Heart left ventricle (tissue), 16 donors: ENCODE data around the gene MYO1H. TPM values are rescaled to one million over a fixed set of nuclear protein-coding genes. Genes with fewer than 3 reads are reported as not detected.
A peak's percentile ranks its signal among the peaks of the same experiment; 100 is the strongest.

Source experiments
- ATAC-seq, 4 donors: fragments of 200-7000 bp; cut with Tn5 transposase; one replicate each; pipeline ENCODE4 v1.9.1; 2020 to 2022; ENCODE audit warnings: moderate library complexity in 4 of 4, mild to moderate bottlenecking in 3 of 4, moderate number of reproducible peaks in 1 of 4
- DNase-seq, 5 donors: peaks; one replicate each; pipeline ENCODE4 v3.0.0-alpha.2; 2020
- H3K27ac ChIP-seq, 12 donors: fragments of 200-600 bp; sonication (generic) in 4 of 12; one replicate each; pipeline versions ENCODE4 v1.5.0 to v1.8.0; 2016 to 2022; ENCODE audit warnings: mild to moderate bottlenecking in 2 of 12
- H3K27me3 ChIP-seq, 9 donors: fragments of 200-600 bp; sonication (generic) in 2 of 9; one replicate each; pipeline versions ENCODE4 v1.5.1 to v1.8.0; 2016 to 2022; ENCODE audit warnings: mild to moderate bottlenecking in 3 of 9
- H3K36me3 ChIP-seq, 9 donors: fragments of 200-600 bp; sonication (generic) in 2 of 9; one replicate each; pipeline versions ENCODE4 v1.5.0 to v1.8.0; 2018 to 2022; ENCODE audit warnings: mild to moderate bottlenecking in 2 of 9
- H3K4me1 ChIP-seq, 12 donors: fragments of 200-600 bp; sonication (generic) in 4 of 12; one replicate each; pipeline versions ENCODE4 v1.5.0 to v1.8.0; 2016 to 2022; ENCODE audit warnings: mild to moderate bottlenecking in 3 of 12
- H3K4me3 ChIP-seq, 12 donors: fragments of 200-600 bp; sonication (generic) in 4 of 12; one replicate each; pipeline versions ENCODE4 v1.5.0 to v1.8.0; 2017 to 2022; ENCODE audit warnings: mild to moderate bottlenecking in 9 of 12, moderate library complexity in 4 of 12
- H3K9me3 ChIP-seq, 12 donors: fragments of 200-600 bp; sonication (generic) in 4 of 12; one replicate each; pipeline versions ENCODE4 v1.5.0 to v1.8.0; 2016 to 2022; ENCODE audit warnings: mild to moderate bottlenecking in 1 of 12
- POLR2A ChIP-seq, 2 donors: fragments of 450-650 bp; IDR thresholded peaks; one replicate each; pipeline ENCODE4 v1.6.1; 2017; ENCODE audit warnings: antibody characterized with exemption in 2 of 2, mild to moderate bottlenecking in 2 of 2, moderate library complexity in 2 of 2
- WGBS, 4 donors: extraction: QIAGEN DNeasy Blood & Tissue Kit in 2 of 4; methylation state at CpG; one replicate each; pipeline versions ENCODE4 v1.1.5 to v1.1.7; 2013 to 2018; 5-methylcytosine and 5-hydroxymethylcytosine counted together
- intact Hi-C, 10 donors: fragments of 100-400 bp; cut with DNase I; formaldehyde crosslinking; loops; one replicate each; pipeline versions ENCODE4 v1.11.1 to v1.14.2; 2022
- polyA plus RNA-seq, 2 donors: library from polyadenylated mRNA; stranded (reverse); fragments of 200-250 nt; gene quantifications; one replicate each; pipeline ENCODE4 v1.2.3, GENCODE V29; 2013
- total RNA-seq, 9 donors: library from RNA; depleted of rRNA in 2 of 9; stranded (reverse); fragments of >200 nt in 2 of 9; fragmentation: NEBNext Ultra II Directional in 3 of 9; extraction: Animal tissue kit (Norgen Biotek cat#: 25700) in 3 of 9; gene quantifications; one replicate each; pipeline versions ENCODE4 v1.1.0 to v1.2.4, GENCODE V29; 2016 to 2023
- TF ChIP-seq, protein P1 (sequence below), 12 donors: fragments of 200-600 bp; sonication (generic) in 4 of 12; IDR thresholded peaks; one replicate each; pipeline versions ENCODE4 v1.5.0 to v1.8.0; 2018 to 2022; ENCODE audit warnings: antibody characterized with exemption in 12 of 12, mild to moderate bottlenecking in 5 of 12
- donor health status: ischemic (EF 13 %, LVEDD 7.1; RV severe dilation, severe dysfunction).
- donor health status: healthy with polysubstance abuse.
- donor health status: DM: no; HTN: yes; CAD: no.
- donor health status: DM: no; HTN: no; CAD: no.
- donor health status: ischemic (EF 25% LVEDD 6.9; RV normal size, moderate dysfunction).
- donor health status: ischemic (EF 25% LVEDD 5.7; RV mildly dilated, moderate dysfunction).
- donor health status: healthy.
- donor health status: DM: yes; HTN: yes; CAD: no.
- donor health status: ischemic (EF 35%, LVEDD 5.7; RV mildly dilated, moderate dysfunction).
- donor health status: nonischemic (EF 11% LVEDD 7.7; RV severe dilation, severe dysfunction).
- donor health status: DM: yes; HTN: yes; CAD: no.
- donor health status: PGD.
- donor health status: ischemic (EF 29% LVEDD 5.4; RV normal size, mild dysfunction).
- donor health status: nonischemic (EF 23%, LVEDD 6.1; RV moderate dilation, normal function).

The MYO1H gene
- total and polyA plus RNA-seq, 11 donors: 0.04 to 1.00 (median 0.22) TPM; not detected in 3

DNA sequence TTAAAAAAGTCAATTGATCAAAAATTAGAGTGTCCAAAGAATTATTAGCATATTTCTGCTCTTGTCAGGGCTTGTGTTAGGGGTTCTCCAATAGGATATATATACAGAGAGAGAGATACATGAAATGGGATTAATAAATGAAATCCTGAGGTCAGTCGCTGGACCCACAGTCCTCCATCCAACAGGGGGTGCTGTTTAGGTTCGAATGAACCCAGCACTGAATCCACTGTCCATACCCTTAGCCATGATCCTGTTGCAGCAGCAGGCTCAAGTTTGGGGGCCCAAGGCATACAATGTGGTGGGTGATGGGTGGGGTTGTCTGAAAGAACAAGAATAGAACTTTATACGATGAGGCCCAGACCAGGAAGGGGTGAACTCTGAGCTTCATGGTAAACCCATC, 780 bp upstream of the MYO1H start:
- 76 to 87% (median 84%) methylated on average over 3 of the region's 3 CpGs for WGBS, 4 donors
- intact Hi-C loops: no loop called here
- Histone ChIP-seq H3K36me3 (no peaks in the 10 kb centered on the region), H3K27ac (no peak overlapping the region), H3K9me3 (no peaks in the 10 kb centered on the region), H3K27me3 (peaks cover 0 to 4% (median 0%) of the 10 kb centered on the region in 9 donors), H3K4me1 (no peaks in the 10 kb centered on the region), H3K4me3 (no peak overlapping the region)
- DNase-seq (no peak), ATAC-seq (no peak)
- TF ChIP-seq, protein P1, sequence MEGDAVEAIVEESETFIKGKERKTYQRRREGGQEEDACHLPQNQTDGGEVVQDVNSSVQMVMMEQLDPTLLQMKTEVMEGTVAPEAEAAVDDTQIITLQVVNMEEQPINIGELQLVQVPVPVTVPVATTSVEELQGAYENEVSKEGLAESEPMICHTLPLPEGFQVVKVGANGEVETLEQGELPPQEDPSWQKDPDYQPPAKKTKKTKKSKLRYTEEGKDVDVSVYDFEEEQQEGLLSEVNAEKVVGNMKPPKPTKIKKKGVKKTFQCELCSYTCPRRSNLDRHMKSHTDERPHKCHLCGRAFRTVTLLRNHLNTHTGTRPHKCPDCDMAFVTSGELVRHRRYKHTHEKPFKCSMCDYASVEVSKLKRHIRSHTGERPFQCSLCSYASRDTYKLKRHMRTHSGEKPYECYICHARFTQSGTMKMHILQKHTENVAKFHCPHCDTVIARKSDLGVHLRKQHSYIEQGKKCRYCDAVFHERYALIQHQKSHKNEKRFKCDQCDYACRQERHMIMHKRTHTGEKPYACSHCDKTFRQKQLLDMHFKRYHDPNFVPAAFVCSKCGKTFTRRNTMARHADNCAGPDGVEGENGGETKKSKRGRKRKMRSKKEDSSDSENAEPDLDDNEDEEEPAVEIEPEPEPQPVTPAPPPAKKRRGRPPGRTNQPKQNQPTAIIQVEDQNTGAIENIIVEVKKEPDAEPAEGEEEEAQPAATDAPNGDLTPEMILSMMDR (IDR thresholded peaks at IDR 0.05): no peak
- TF ChIP-seq POLR2A (IDR thresholded peaks at IDR 0.05): no peak

DNA sequence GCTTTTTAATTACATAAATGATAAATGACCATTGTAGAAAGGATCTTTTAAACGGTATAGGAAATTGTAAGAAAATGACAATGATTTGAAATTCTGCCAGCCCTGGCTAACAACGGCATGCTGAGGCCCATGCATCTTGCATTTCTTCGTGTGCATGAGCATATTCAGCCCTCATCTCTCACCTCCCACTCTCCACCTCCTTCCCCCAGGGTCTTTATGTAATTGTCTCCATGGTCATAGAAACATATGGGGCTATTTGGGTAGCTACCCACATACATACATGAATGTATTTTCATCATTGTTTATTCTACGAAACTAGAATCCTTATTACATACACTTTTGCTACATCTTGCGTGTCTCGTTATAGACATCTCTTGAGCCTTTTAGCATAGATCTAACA, 4.5 kb downstream of the MYO1H start:
- intact Hi-C loops: no loop called here
- H3K4me3 ChIP-seq: no peak overlapping the region
- WGBS, 4 donors: 50 to 73% (median 63%) methylated on average over 6 of the region's 6 CpGs
- H3K9me3 ChIP-seq: no peaks in the 10 kb centered on the region
- TF ChIP-seq, protein P1 (IDR thresholded peaks at IDR 0.05): no peak
- TF ChIP-seq POLR2A (IDR thresholded peaks at IDR 0.05): no peak
- no peaks in the 10 kb centered on the region for H3K36me3 ChIP-seq
- ATAC-seq (no peak), DNase-seq (no peak)
- H3K4me1 ChIP-seq: no peaks in the 10 kb centered on the region
- H3K27me3 ChIP-seq: peaks cover 0 to 4% (median 0%) of the 10 kb centered on the region in 9 donors
- no peak overlapping the region for H3K27ac ChIP-seq

DNA sequence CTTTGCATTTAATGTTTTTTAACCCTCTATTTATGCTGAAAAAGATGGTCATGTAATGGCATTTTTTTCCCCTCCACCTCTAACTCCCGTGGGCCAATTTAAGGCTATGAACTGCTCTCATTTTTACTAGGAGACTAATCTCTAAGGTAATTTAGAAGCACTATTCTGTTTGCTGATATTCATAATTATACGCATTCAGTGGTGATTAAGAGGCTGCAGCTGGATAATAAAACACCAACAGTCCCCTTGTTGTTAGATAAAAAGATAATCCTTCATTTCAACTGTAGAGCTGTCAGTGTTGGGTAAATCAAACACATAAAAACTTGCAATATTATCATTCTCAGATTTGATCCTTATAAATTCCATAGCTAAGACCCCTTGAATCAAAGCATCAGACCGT, 8.9 kb downstream of the MYO1H start:
- H3K9me3 ChIP-seq: no peaks in the 10 kb centered on the region
- intact Hi-C loops: no loop called here
- TF ChIP-seq, protein P1 (IDR thresholded peaks at IDR 0.05): no peak
- no peak for TF ChIP-seq POLR2A (IDR thresholded peaks at IDR 0.05)
- no peaks in the 10 kb centered on the region for H3K36me3 ChIP-seq
- H3K4me3 ChIP-seq: no peak overlapping the region
- H3K27me3 ChIP-seq: peaks cover 0 to 5% (median 0%) of the 10 kb centered on the region in 9 donors
- ATAC-seq (no peak), DNase-seq (no peak)
- H3K27ac ChIP-seq: no peak overlapping the region
- peaks cover 0 to 5% (median 0%) of the 10 kb centered on the region in 12 donors for H3K4me1 ChIP-seq
- WGBS, 4 donors: 66 to 73% (median 70%) methylated on average over 3 of the region's 3 CpGs

DNA sequence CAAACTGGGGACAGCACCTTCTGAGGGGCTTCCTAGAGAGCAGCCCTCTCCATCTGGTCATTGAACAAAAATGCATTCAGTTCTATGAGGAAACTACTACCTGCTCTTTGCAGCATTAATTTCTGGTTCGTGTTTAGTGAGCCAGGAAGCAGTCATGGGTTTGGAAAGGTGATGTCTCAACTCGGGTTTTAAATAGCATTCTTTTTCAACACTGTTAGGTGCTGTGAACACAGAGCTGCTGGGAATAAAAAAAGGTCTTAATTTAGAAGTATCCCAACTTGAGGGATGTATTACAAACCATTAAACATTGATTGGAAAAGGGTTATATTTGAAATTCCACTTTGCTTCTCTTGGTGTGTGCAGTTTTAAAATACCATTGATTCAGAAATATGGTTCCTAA, 9.3 kb downstream of the MYO1H start:
- WGBS, 4 donors: 21 to 44% (median 28%) methylated on average over 2 of the region's 2 CpGs

More for the DNA sequence above, 9.3 kb downstream of the MYO1H start:
- no peak for DNase-seq
- intact Hi-C loops: no loop called here
- ATAC-seq: peak in 2 of 4 donors; percentile 36 to 59
- no peaks in the 10 kb centered on the region for H3K9me3 ChIP-seq
- TF ChIP-seq, protein P1 (IDR thresholded peaks at IDR 0.05): no peak
- no peak for TF ChIP-seq POLR2A (IDR thresholded peaks at IDR 0.05)
- H3K4me3 ChIP-seq: no peak overlapping the region
- H3K4me1 ChIP-seq: peaks cover 0 to 5% (median 0%) of the 10 kb centered on the region in 12 donors
- H3K36me3 ChIP-seq: no peaks in the 10 kb centered on the region
- peaks cover 0 to 5% (median 0%) of the 10 kb centered on the region in 9 donors for H3K27me3 ChIP-seq
- no peak overlapping the region for H3K27ac ChIP-seq
